GM12875 (cell line): ENCODE measurements around the gene ATG9A.

Experiments
- H3K4me3 ChIP-seq: one replicate; pipeline ENCODE4 v1.5.1; 2011; ENCODE audit warnings: low read depth, low read length, control low read depth
- TF ChIP-seq, protein P1 (sequence below): IDR thresholded peaks from 2 replicates; pipeline ENCODE4 v1.5.1; 2011; ENCODE audit warnings: low read depth, mild to moderate bottlenecking, control low read depth, inconsistent platforms, low read length, moderate library complexity, borderline replicate concordance; ENCODE audit not compliant: insufficient read depth

ATG9A gene

DNA sequence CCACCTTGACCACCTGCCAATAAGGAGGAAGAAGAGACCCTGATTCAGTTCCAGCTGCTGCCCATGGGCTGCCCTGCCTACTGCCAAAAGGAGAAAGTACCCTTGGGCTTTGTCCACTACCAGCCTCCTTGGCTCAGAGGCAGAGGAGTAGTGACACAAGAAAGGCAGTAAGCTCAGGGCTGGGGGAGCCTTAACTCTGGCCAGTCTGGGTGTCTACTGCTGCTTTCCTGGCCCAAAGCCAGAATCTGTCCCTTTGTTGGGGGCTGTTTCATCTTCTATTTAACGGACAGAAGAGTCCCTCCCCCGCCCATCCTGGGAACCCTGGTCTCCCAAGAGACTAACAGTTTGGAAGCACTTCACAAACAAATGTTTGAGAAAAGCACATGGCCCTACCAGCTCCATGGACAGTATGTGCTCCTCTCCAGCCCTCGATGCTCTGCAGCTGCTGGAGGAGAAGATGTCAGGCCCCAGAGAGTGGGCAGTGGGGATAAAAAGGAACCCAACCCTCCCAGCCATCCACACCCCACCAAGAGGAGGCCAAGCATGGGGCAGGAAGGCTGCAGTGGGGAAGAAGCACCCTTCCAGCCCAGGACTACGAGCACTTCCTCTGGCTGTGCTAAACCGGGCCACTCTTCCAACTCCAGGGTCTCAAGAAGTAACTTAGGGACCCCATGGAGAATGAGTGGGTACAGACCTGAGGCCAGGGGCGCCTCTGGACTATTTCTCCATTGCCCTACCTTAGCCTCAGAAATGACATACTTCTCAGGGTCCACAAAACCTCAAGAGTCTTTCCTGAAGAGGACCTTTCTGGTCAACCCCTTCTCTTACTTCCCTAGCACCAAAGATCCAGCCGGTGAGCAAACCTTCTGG, 1.2 kb downstream of the ATG9A start:
- TF ChIP-seq, protein P1, sequence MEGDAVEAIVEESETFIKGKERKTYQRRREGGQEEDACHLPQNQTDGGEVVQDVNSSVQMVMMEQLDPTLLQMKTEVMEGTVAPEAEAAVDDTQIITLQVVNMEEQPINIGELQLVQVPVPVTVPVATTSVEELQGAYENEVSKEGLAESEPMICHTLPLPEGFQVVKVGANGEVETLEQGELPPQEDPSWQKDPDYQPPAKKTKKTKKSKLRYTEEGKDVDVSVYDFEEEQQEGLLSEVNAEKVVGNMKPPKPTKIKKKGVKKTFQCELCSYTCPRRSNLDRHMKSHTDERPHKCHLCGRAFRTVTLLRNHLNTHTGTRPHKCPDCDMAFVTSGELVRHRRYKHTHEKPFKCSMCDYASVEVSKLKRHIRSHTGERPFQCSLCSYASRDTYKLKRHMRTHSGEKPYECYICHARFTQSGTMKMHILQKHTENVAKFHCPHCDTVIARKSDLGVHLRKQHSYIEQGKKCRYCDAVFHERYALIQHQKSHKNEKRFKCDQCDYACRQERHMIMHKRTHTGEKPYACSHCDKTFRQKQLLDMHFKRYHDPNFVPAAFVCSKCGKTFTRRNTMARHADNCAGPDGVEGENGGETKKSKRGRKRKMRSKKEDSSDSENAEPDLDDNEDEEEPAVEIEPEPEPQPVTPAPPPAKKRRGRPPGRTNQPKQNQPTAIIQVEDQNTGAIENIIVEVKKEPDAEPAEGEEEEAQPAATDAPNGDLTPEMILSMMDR: no peak
- H3K4me3 ChIP-seq: peak overlapping the region; percentile 84

DNA sequence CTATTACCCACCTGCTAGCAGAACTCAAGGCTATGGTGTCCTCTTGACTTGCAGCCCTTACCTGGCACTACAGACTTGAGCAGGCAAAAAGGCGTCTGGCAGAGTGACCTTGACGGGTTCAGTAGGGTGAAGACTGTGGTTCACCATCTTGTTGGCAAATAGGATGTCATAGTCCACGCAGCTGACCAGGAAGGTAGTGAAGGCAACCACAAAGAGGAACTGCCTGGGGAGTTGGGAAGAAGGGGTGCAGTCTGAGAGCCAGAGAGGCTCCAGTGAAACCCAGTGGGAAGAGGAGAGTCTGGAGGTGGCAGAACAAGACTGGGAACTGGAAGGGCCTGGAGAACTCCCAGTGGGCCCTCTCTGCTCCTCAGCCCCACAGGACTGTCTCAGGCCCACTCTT, 4.1 kb downstream of the ATG9A start:
- H3K4me3 ChIP-seq: no peak overlapping the region
- TF ChIP-seq, protein P1: no peak

DNA sequence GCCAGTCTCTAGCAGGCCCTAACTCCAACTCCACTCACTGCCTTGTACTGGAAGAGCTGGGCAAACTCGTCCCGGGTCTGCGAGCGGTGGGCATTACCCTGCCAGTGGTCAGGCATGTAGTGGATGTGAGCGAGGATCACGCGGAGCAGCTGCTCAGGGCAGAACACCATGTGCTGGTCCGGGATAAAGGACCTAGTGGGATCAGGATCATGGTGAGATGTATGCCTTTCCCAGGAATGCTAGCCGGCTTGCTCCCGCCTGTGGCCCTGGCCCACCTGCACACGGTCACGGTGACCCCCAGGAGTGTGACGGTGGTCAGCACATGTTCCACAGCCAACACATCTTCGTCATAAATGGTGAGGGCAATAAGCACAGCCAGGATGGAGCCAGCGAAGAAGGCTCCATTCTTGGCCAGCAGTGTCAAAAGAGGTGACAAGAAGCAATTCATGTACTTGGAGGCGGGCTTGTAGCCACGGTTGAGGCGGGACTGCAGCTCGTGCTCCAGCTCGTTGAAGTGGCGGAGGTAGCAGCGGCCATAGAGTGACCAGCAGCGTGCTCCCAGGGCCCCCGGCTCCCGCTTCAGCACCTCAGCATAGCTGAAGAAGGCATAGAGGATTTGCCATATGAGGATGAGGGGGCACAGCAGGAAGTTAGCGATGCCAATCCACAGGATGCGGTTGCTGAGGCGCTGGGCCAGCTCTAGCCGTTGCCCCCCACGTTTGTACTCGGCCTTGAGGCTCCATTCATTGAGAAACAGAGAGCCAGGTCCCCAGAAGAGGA, 5.4 kb downstream of the ATG9A start:
- H3K4me3 ChIP-seq: no peak overlapping the region
- TF ChIP-seq, protein P1: no peak

DNA sequence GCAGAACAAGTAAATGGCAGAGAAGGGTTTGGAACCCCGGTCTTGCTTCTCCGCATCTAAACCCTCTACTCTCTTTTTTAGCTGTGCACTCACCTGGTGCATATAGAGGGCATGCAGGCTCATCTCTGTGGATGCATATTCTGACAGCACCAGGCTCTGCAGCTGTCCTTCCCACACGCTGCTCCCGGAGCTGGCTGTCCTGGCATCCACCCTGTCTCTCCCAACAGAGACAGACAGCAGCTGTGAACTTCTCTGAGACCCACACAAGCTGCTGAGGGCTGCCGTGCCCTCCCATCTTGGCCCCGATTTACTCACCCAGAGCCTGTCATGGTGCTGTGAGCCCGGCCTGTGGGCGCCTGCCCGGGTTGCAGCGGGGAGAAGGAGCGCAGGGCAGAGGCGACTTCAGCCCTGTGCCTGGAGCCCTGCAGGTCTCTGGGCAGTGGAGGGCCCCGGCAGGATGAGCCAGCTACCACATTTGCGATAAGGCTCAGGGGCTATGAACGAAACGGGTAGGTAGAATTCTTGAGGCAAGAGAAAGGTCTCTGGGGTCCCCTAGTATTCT, 7.4 kb downstream of the ATG9A start:
- TF ChIP-seq, protein P1: no peak
- H3K4me3 ChIP-seq: no peak overlapping the region

DNA sequence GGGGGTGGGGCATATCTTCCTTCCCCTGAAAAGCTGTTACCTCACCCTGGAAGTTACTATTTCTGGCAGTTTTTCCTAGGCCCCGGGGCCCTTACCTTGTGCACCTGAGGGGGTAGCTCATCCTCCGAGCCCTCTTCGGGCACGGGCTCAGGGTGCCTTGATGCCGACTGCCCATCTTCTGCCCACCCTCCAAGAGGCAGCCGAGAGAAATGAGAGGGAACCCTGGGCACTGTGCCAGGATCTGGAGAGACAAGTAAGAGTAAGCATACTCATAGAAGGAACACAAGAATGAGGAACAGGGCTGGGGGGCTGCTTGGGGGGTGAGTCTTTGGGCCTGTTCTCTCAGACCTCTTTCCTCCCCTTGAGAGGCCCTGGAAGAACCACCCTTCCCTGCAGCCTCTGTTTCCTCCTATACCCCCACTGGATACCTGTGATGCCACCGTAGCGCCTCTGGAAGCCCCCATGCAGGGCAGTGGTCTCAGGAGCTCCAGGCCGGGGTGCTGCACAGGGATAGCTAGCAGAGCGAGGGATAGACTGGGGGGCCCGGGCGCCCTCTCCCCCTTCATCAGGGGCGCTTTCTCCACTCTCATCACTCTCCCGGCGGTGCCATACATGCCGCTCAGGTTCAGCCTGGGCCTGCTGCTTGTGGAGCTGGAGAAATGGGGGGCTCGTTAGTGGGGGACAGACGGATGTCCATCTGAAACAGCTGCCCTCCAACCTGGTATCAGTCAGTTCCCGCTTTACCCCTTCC, 8.6 kb downstream of the ATG9A start:
- H3K4me3 ChIP-seq: no peak overlapping the region
- TF ChIP-seq, protein P1: no peak

DNA sequence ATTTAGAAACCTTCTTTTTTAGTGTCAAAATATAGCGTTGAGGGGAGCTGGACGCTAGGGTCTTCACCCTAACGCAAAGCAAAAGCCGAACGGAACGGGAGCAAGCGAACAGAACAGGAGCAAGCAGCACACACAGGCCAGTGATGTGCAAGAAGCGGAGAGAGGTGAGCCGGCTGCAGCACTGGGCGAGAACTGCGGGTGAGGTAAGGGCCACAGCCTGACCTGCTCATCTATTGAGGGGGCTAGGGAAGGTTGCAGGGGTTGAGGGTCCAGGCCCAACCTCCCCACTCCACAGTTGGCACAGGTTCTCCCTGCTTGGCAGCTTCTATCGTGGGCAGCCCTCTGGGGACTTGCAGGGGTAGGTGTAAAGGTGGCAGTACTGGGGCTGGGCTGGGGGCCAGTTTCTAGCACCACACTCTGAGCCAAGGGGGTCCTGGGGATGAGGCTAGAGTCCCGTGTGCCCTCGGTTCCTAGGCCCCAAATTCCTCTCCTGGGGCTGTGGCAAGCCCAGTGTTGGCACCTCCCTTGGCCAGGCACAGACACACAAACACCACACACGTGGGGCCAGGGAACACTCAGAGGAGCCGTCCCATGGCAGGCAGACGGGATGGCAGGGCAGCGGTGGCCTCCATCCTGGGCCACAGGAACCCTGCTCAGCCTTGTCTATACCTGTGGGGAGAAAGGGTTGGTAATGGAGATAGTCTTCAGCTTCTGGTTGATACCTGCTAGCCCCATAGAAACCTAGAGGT, 9.5 kb downstream of the ATG9A start:
- TF ChIP-seq, protein P1: no peak
- H3K4me3 ChIP-seq: no peak overlapping the region
